ENCODE data around the gene CLMN. TPM values are rescaled to one million over a fixed set of nuclear protein-coding genes. Genes with fewer than 3 reads are reported as not detected.

The CLMN gene
- total and polyA plus RNA-seq, 2 experiments from 2014 or later: 0.11 to 0.53 TPM

DNA sequence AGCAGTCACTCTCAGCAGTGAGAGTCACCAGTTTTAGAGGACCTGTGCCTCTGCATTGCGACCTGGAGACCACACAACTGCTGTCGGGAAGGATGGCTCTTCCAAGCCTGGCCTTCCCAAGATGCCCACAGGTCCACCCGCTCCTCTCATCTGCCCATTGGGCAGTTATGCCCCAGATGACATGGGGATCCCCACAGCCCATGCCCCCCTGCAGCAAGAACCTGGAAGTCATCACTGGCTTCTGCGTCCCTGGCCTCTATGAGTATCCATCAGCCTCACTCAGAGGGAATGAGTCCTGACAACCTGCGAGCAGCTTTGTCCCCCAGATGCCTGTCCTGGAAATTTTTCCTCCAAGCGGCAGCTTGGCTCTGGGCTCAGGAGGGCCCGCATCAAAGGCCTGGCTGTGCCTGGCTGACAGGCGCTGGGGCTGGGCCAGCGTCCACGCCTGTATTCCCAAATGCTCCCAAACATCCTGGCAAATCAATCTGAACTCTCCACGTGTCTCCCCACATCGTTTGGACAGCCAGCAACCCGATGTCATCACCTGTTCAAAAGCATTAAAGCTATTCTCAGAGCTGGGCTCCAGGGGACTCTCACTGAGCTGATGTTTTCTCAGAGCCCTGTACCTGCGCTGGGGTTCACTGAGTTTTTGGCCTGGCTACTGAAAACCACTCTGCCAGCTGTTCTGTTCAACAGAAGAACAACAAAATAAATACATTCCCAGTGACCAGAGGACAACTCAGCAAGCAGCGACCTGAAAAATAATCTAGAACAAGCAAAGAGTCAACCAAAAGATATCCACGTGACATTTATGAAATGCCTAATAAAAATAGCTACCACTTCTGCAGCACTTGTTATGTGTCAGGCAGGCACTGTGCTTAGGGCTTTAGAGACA is 57.8 kb downstream of the CLMN start:
- Histone ChIP-seq H3K79me2 (ENCODE audit: insufficient read depth) (no peaks in the 10 kb centered on the region), H3K9me3 (ENCODE audit: low read depth) (no peaks in the 10 kb centered on the region), H3K4me2 (ENCODE audit: unreplicated experiment) (no peak overlapping the region), H4K20me1 (ENCODE audit: insufficient read depth) (no peaks in the 10 kb centered on the region), H3K9me2 (ENCODE audit: insufficient read depth) (no peaks in the 10 kb centered on the region), H3K4me3 (no peak overlapping the region), H3K27ac (no peak overlapping the region), H3K27me3 (replicated peaks; ENCODE audit: insufficient read depth) (0 out of 2 replicates have a peak, but pooled peaks cover 3% of the 10 kb centered on the region), H3F3A (ENCODE audit: insufficient read depth) (peaks cover 24% of the 10 kb centered on the region), H3K4me1 (ENCODE audit: insufficient read depth) (peaks cover 25% of the 10 kb centered on the region), H3K9ac (no peak overlapping the region), H2AFZ (no peak overlapping the region), H3K36me3 (ENCODE audit: low read depth) (no peaks in the 10 kb centered on the region)
- TF ChIP-seq EZH2phosphoT487 (IDR thresholded peaks at IDR 0.05; ENCODE audit: insufficient read depth, low read depth) (no peak), EZH2 (IDR thresholded peaks at IDR 0.05; ENCODE audit: insufficient read depth, poor library complexity, severe bottlenecking) (no peak)
- 87 to 88% methylated on average over 16 of the region's 16 CpGs for WGBS, 2 experiments (ENCODE audit: low coverage in 1 of 2, low lambda C conversion rate in 2 of 2, missing lambda C conversion rate in 2 of 2)
- in situ Hi-C loops (cut with MboI): no loop called here
- no peak for DNase-seq

- WGBS, 2 experiments (ENCODE audit: low coverage in 1 of 2, low lambda C conversion rate in 2 of 2, missing lambda C conversion rate in 2 of 2): 55 to 56% methylated on average over 19 of the region's 19 CpGs
- Histone ChIP-seq H3K9me2 (ENCODE audit: insufficient read depth) (no peaks in the 10 kb centered on the region), H3K9me3 (ENCODE audit: low read depth) (no peaks in the 10 kb centered on the region), H2AFZ (no peak overlapping the region), H3F3A (ENCODE audit: insufficient read depth) (peaks cover 17% of the 10 kb centered on the region), H3K27ac (no peak overlapping the region), H3K9ac (no peak overlapping the region), H3K79me2 (ENCODE audit: insufficient read depth) (no peaks in the 10 kb centered on the region), H3K27me3 (replicated peaks; ENCODE audit: insufficient read depth) (no peaks in the 10 kb centered on the region), H3K4me1 (ENCODE audit: insufficient read depth) (peaks cover 22% of the 10 kb centered on the region), H4K20me1 (ENCODE audit: insufficient read depth) (no peaks in the 10 kb centered on the region), H3K4me2 (ENCODE audit: unreplicated experiment) (no peak overlapping the region), H3K4me3 (no peak overlapping the region), H3K36me3 (ENCODE audit: low read depth) (no peaks in the 10 kb centered on the region)
- TF ChIP-seq EZH2 (IDR thresholded peaks at IDR 0.05; ENCODE audit: insufficient read depth, poor library complexity, severe bottlenecking) (no peak), EZH2phosphoT487 (IDR thresholded peaks at IDR 0.05; ENCODE audit: insufficient read depth, low read depth) (no peak)
- DNase-seq: peak; percentile 66
- in situ Hi-C loops (cut with MboI): no loop called here
These were observed 59.0 kb downstream of the CLMN start for GRCh38 chr14:95260537-95261361.

- H3K4me2 ChIP-seq (ENCODE audit: unreplicated experiment): no peak overlapping the region
- DNase-seq: no peak
- no peaks in the 10 kb centered on the region for H3K9me2 ChIP-seq (ENCODE audit: insufficient read depth)
- H3K36me3 ChIP-seq (ENCODE audit: low read depth): no peaks in the 10 kb centered on the region
- no peaks in the 10 kb centered on the region for H3K27me3 ChIP-seq (replicated peaks; ENCODE audit: insufficient read depth)
- no peaks in the 10 kb centered on the region for H3K79me2 ChIP-seq (ENCODE audit: insufficient read depth)
- H3K4me3 ChIP-seq: no peak overlapping the region
- no peak overlapping the region for H3K9ac ChIP-seq
- TF ChIP-seq EZH2phosphoT487 (IDR thresholded peaks at IDR 0.05; ENCODE audit: insufficient read depth, low read depth) (no peak), EZH2 (IDR thresholded peaks at IDR 0.05; ENCODE audit: insufficient read depth, poor library complexity, severe bottlenecking) (no peak)
- no peak overlapping the region for H2AFZ ChIP-seq
- H4K20me1 ChIP-seq (ENCODE audit: insufficient read depth): no peaks in the 10 kb centered on the region
- 74% methylated on average over 12 of the region's 12 CpGs for WGBS, 2 experiments (ENCODE audit: low coverage in 1 of 2, low lambda C conversion rate in 2 of 2, missing lambda C conversion rate in 2 of 2)
- H3F3A ChIP-seq (ENCODE audit: insufficient read depth): peaks cover 7% of the 10 kb centered on the region
- no peak overlapping the region for H3K27ac ChIP-seq
- peaks cover 11% of the 10 kb centered on the region; the same call in 1 of the 2 replicates for H3K4me1 ChIP-seq (ENCODE audit: insufficient read depth)
- no peaks in the 10 kb centered on the region for H3K9me3 ChIP-seq (ENCODE audit: low read depth)
- in situ Hi-C loops (cut with MboI): no loop called here
These were observed 60.7 kb downstream of the CLMN start for GRCh38 chr14:95258754-95259593.

- no peaks in the 10 kb centered on the region for H3K36me3 ChIP-seq (ENCODE audit: low read depth)
- in situ Hi-C loops (cut with MboI): no loop called here
- H2AFZ ChIP-seq: no peak overlapping the region
- H3K9me3 ChIP-seq (ENCODE audit: low read depth): no peaks in the 10 kb centered on the region
- no peak overlapping the region for H3K9ac ChIP-seq
- H3K27ac ChIP-seq: no peak overlapping the region
- WGBS, 2 experiments (ENCODE audit: low coverage in 1 of 2, low lambda C conversion rate in 2 of 2, missing lambda C conversion rate in 2 of 2): 80 to 100% methylated on average over 2 of the region's 2 CpGs
- H3K4me1 ChIP-seq (ENCODE audit: insufficient read depth): peaks cover 11% of the 10 kb centered on the region; the same call in 1 of the 2 replicates
- TF ChIP-seq EZH2phosphoT487 (IDR thresholded peaks at IDR 0.05; ENCODE audit: insufficient read depth, low read depth) (no peak), EZH2 (IDR thresholded peaks at IDR 0.05; ENCODE audit: insufficient read depth, poor library complexity, severe bottlenecking) (no peak)
- H3K4me3 ChIP-seq: no peak overlapping the region
- H3F3A ChIP-seq (ENCODE audit: insufficient read depth): peaks cover 7% of the 10 kb centered on the region
- H3K79me2 ChIP-seq (ENCODE audit: insufficient read depth): no peaks in the 10 kb centered on the region
- DNase-seq: no peak
- no peaks in the 10 kb centered on the region for H3K9me2 ChIP-seq (ENCODE audit: insufficient read depth)
- no peaks in the 10 kb centered on the region for H3K27me3 ChIP-seq (replicated peaks; ENCODE audit: insufficient read depth)
- H3K4me2 ChIP-seq (ENCODE audit: unreplicated experiment): no peak overlapping the region
- no peaks in the 10 kb centered on the region for H4K20me1 ChIP-seq (ENCODE audit: insufficient read depth)
These were observed 61.6 kb downstream of the CLMN start for GRCh38 chr14:95258156-95258555.

All from GM23248 (cell line).